LNCAP (cell line): Measurements from ENCODE around the gene SEC16B.

Source experiments
- CTCF ChIP-seq: fragments of 450-650 bp; IDR thresholded peaks from 2 replicates; pipeline ENCODE4 v1.5.1; 2017; ENCODE audit warnings: mild to moderate bottlenecking

The SEC16B gene

GRCh38 chr1:177984761-177985160, 14.9 kb upstream of the SEC16B start:
- TF ChIP-seq CTCF, result no peak

- no peak for TF ChIP-seq CTCF
Measured at GRCh38 chr1:177984136-177984525, 14.3 kb upstream of the SEC16B start.

DNA sequence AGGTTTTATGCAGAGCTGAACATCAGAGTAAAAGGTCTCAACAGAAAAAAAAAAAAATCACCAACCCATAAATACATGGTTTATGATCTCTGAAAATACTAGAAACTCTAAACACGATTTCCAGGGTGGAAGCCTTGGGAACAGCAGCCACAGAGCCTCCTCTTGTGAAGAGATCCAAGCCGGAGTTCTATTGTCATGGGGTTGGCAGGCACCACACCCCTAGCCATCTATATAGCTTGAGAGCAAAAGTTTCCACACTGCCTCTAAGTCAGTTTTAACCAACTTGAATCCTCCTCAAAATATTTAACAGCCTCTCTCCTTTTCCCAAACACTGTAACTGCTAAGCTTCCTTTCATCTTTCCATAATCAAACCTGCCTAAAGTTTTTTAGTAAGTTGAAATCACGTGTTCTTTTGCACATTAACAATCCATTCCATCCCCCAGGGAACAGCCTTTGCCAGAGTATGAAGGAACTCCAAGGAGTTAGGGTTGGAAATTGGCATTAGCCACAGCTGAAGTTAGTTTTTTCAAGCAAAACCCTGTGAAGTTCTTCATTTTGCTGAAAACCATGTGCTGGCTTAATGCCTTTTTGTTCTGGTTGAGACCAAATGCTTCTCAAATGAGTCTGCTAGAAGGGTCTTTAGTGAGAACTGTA, 13.8 kb upstream of the SEC16B start:
- TF ChIP-seq CTCF, result no peak

DNA sequence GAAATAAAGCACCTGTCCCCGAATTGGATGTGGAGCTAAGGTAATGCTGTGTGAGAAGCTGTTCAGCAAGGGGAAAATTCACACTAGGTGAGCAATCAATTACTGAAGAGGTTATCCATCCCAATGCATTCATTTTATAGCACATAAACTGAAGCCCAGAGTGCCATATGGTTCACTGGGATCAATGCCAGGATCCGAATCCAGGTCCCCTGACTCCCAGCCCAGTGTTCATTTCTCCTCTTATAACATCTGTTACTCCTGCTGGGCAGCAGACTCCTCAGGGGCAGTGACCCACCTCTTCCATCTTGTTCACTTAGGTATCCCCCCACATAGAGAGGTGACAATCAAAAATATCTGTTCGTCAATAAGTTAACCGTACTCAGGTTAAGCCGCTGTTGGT, 13.2 kb upstream of the SEC16B start:
- TF ChIP-seq CTCF, result no peak

GRCh38 chr1:177981200-177981599, 11.3 kb upstream of the SEC16B start:
- no peak for TF ChIP-seq CTCF

DNA sequence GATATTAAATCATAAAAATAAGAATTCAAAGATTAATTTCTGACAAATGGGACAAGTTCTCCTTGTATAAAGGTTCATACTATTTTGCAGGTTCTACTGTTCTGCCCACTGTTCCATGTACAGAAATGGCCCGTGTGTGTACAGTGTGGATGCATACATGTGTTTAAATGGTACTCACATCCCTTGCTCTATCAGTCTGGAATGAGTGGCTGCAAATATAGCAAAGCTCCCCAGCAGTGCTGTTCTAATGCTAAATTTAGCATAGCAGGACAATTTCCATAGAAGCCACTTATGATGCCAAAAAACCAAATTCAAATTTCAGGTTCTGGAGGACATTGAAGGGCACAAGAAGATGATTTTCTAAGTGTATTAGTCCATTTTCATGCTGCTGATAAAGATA, 9.4 kb upstream of the SEC16B start:
- no peak for TF ChIP-seq CTCF

- TF ChIP-seq CTCF, result no peak
Measured at GRCh38 chr1:177978530-177978929, 8.7 kb upstream of the SEC16B start.

DNA sequence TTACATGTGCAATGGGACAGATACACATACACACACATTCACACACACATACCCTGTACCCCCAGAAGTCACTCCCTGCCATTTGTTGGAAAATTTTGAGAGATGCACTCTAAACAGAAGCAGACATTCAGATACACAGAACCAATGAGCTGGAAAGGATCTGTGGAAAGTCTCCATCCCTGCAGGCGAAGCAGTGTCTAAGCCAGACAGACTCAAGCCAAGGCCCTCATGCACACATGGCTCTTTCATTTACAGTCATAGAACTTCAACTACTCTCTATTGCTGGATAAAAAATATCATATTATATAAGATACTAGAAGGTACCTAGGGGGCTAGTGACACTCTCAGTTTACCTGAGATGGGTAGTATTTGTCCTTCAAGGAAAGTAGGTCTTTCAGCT, 7.3 kb upstream of the SEC16B start:
- no peak for TF ChIP-seq CTCF
